Measurements from ENCODE around the gene ATP5ME.

DNA sequence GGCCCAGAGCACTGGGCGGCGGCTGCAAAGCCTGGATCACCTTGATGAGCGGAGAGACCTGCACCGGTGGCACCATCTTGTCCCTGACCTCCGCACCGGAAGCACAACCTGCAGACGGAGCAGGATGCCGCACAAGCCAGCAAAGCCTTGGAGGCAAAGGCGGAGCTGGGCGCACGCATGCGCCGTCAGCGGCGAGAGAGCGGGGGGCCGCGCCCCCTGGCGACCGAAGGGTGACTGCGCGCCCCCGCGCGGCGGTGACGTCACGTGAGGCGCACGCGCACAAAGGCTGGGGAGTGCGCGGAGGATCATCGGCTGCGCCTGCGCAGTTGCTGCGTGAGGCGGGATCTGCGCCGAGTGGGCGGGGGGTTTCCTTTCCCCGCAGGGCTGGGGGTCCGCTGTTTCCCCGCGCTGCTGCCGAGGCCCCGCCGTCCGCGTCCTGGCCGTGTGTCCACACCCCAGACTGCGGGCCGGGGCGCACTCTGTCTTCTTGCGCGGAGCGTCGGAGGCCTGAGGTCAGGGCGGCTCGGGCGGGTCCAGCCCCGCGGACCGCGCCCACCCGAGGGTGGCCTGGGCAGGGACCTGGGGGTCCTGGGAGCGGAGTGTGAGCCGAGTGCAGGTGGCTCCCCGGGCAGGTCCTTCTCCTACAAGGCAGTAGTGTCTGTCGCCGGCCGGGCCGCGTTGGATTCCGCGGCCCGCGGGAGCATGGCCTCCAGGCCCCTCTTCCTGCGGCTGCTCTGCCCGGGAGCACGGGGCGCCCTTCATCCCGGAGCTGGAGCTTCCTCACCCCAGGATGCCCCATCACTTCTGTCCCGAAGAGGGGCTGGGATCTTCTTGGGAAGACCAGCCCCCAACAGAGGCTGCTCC is at the start of gene ATP5ME, which contains the start of gene MYL5:
- peak; percentile 70 to 84 (median 70) for TF ChIP-seq POLR2A (IDR thresholded peaks at IDR 0.05)
- TF ChIP-seq, protein P1, sequence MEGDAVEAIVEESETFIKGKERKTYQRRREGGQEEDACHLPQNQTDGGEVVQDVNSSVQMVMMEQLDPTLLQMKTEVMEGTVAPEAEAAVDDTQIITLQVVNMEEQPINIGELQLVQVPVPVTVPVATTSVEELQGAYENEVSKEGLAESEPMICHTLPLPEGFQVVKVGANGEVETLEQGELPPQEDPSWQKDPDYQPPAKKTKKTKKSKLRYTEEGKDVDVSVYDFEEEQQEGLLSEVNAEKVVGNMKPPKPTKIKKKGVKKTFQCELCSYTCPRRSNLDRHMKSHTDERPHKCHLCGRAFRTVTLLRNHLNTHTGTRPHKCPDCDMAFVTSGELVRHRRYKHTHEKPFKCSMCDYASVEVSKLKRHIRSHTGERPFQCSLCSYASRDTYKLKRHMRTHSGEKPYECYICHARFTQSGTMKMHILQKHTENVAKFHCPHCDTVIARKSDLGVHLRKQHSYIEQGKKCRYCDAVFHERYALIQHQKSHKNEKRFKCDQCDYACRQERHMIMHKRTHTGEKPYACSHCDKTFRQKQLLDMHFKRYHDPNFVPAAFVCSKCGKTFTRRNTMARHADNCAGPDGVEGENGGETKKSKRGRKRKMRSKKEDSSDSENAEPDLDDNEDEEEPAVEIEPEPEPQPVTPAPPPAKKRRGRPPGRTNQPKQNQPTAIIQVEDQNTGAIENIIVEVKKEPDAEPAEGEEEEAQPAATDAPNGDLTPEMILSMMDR (IDR thresholded peaks at IDR 0.05) = peak; percentile 86 to 100 (median 92)

Measured in body of pancreas (tissue), 4 donors.